Activated T-cell treated with anti-CD3 and anti-CD28 coated beads, Interleukin-2, amount 50 U/mL, for 48 hours (primary cell): Measurements from ENCODE around the gene SH3RF3.

Source experiments
- DNase-seq, 2 experiments: peaks; one replicate each; pipeline ENCODE4 v3.0.0-alpha.2; 2020

SH3RF3 gene

DNA sequence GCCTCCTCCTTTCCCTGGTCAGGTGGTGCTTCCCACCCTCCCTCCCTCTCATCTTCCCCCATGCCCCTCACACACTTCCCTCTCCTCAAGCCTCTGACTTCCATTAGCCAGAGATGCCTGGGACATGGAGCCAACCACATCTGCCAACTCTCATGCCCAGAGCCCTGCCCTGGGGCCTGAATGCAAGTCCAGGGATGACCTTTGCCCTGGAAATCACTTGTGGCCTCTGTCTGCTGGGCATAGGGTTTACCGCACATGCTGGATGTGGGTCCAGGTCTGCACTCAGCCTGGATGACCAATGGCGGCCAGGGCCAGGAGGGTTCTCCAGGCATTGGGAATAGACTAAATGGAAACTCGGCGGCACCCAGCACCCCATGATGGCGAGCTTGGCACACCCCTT lies 385.9 kb downstream of the SH3RF3 start:
- DNase-seq: no peak

DNA sequence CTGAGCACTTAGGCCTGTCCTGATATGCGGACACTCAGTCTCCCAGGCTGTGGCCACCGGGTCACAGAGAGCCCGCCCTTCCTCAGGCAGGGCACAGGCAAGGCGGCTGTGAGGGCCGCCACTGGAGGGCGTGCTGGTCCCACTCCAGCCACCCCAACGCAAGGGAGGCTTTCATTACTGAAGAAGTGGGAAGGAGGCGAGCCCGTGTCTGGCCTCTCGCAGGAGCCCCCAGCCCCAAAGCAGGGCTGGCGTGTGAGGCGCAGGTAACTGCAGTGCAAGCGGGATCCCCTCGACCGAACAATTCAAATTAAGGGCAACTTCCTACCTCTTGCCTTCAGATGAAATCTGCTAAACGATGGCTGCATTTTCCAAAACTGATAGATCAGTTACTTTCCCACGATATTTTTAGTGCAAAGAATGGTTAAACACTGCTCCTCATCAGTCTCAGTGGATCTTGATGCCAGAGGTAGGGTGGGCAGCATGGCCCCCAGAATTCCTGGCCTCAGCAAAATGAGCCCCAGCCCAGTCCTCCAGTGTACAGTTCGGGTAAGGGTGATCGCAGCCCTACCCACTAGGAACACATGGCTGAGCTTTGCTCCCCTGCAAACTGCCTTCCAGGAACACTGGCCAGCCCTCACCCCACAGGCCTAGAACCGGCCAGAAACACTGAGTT lies 387.6 kb downstream of the SH3RF3 start:
- DNase-seq: peak in 1 of 2 experiments; percentile 41

DNA sequence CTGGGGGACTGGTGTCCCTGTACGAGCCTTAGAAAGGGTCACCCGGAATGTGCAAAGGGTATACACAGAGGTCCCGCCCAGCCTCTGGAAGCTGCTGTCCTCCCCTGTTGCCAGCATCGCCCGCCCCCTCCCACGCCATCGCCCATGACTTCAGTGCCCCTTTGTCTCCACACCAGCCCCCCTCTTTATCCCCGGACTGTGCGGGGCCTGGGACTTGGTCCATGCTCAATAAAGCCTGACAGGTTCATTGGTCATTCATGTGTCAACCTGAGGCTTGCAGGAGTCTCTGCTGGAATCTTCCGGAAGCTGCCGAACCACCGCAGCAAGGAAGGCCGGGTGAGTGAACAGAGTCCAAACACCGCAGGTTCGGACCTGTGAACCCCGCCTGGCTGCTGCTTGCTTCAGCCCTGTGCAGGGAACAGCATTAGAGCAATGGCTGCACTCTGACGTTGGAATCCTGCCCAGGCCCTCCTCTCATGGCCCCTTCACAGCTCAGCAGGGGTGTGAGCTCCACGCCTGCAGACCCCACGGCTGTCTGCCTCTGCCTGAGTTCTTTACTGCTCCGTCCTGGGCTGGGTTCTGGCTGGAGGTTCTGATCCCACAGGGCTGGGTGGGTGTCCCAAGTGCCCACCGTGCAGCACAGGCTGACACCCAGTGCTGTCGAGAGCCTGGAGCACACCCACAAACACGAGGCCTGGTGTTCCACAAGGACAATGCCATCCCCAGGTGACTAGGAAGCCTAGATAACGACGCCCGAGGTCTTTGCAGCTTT lies 388.3 kb downstream of the SH3RF3 start:
- DNase-seq: no peak

DNA sequence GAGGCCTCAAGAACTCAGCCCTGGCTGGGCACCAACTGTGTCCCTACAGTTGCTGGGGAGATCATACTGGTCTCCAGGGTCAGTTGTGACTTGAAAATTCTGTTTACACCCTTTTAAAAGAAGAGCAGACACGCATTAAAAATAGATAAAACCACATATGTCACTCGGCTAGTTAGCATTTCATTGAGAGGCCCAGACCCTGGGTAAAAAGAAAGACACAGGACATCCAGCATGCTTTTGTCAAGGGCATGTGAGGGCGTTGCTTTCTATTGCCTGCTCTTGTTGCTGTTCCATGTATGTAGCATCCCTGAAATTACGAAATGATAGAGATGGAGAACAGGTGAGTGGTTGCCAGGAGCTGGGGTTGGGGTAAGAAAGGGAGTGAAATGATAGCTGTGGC lies 390.5 kb downstream of the SH3RF3 start:
- no peak for DNase-seq

DNA sequence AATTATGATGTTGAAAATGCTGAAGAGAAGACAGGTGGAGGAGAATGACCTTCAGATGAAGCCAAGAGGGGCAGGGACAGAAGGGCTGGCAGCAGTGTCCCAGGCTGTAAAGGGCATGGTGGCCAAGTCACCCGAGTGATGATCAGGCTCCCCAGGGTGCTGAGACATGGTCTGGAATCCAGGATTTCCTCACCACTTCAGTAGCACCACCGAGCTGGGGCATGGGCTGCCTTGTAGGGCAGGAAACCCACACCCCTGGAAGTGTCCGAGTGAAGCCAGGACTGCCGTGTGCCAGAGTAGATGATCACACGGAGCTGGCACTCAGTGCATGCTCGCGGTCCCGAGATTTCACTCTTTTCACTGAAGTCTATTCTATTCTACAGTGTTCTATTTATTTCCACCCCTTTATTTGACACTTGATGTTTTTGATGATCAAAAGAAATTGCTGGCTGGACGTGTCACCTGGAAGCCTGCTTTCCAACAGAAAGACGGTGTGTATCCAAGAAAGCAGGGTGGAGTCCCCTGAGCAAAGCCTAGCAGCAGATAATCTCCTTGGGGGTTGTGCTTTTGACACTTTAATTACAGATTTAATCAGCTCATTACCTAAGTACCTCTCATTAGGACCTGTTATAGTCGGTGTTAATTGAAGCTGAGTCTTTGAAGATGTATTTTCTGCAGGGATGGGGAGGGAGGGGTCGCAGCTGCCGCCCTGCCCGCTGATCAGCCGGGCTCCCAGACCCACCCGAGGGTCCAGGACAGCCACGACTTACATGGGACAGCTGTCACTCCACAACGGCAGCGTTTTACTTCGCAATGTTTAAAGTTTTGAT lies 392.4 kb downstream of the SH3RF3 start:
- DNase-seq: no peak

DNA sequence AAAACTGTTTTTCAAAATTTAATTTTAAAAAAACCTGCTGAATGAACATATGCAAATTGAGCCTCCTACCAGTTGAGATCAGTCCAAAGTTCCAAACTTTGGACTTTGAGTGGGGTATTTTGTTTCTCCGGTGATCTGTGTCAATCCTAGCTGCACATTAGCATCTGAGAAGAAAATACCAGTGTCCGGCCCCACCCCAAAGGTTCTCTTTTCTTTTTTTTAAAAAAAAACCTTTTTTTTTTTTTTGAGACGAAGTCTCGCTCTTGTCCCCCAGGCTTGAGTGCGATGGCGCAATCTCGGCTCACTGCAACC lies 393.0 kb downstream of the SH3RF3 start:
- DNase-seq: no peak

DNA sequence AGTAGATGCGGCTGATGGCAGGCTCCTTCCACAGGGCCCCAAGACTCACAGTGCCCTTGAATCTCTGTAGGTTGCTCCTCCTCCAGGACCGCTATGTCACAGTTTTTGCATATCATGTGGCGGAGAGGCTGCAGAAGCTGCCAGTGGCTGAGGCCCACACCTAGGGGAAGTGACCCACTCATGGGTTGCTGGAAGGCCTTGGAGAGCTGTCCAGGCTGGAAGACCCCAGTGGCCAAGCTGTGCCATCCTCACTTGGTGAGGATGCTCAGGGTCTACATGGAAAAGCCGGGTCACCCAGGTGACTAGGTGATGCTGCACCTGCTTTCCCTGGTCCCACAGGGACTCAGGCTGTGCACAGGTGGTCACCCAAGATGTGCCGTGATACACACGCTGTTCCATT lies 394.1 kb downstream of the SH3RF3 start:
- no peak for DNase-seq

DNA sequence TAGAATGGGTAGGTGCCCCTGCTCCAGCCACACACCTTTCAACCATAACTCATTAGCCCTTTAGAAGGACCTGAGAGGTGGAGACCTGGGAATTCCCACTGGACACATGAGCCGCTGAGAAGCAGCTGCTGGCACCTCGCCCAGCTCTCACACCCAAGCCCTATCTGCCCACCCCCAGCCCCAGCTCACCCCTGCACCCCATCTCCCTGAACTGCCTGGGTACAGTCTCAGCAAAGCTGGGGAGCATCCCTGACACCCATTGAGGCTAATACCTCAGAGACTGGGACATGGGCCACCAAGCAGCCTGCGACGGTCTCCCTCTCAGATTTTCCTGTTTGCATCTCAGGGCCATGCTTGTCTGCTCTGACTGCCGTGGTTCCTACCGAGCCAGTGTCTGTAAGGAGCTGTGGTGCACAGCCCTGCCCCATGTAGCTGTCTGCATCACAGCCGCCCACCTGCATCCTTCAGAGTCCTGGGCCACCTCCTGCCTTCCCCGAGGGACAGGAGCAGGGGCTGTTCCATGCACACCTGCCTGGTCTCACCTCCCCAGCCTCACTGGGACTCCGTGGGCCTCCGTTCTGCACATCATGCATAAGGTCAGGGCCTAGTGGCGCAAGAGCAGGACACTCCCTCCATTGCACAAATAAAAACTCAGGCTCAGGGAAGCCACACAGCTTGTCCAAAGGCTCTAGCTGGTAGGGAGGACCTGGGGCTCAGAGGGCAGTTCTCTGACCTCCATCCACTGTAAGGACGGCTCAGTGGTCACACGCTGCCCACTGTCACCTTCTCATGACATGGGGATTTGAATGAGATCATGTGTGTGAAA lies 394.7 kb downstream of the SH3RF3 start:
- no peak for DNase-seq

DNA sequence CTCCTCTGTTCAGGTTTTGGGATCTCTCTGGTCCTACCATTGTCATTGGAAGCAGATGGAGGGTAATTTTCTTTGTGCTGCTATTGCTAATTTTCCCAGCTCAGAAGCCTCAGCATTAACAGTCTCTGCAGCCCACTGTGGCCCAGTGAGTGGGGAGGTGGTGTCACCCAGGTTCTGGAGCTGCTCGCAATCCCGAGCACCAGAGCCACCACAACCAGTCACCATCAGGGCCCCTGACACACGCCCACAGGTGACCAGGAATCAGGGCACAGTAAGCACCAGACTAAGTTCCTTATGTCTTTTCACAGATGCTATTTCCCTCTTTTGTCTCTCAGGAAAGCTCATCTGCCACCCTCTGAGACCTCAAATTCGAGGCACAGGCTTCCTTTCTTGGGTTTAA lies 396.8 kb downstream of the SH3RF3 start:
- no peak for DNase-seq

DNA sequence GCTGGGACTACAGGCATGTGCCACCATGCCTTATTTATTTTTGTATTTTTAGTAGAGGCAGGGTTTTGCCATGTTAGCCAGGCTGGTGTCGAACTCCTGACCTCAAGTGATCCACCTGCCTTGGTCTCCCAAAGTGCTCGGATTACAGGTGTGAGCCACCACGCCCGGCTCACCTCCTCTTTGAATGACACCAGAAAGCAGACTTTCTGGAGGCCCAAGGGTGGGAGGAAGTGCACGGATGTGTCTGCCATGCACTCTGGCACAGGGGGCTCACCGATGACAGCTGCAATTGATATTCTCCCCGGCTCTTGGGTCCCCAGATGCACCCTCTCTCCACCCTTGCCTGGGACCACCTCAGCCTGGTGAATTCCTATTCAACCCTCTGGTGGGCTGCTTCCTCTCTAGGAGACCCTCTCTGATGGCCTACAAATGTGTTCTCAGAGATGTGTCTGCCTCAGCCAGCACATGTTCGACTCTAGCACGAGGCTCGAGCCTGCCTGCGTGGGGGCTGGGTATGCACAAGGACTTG lies 397.5 kb downstream of the SH3RF3 start:
- no peak for DNase-seq

DNA sequence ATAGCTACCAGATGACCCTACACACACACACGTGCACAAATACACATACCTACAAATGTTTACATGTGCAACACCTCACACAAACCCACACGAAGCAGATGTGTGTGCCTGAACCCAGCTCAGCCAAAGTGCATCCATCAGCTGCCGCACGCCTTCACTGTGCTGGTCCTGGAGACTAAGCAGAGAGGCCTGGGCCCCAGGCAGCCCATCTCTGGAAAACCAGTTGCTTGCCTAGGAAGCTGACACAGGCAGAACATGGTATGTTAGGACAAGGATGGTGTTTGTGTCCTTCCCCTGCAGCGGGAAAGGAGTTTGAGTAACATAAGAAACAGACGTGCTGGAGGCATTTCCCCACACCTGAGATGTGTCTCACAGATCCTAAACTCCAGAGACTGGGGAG lies 398.1 kb downstream of the SH3RF3 start:
- DNase-seq: no peak

DNA sequence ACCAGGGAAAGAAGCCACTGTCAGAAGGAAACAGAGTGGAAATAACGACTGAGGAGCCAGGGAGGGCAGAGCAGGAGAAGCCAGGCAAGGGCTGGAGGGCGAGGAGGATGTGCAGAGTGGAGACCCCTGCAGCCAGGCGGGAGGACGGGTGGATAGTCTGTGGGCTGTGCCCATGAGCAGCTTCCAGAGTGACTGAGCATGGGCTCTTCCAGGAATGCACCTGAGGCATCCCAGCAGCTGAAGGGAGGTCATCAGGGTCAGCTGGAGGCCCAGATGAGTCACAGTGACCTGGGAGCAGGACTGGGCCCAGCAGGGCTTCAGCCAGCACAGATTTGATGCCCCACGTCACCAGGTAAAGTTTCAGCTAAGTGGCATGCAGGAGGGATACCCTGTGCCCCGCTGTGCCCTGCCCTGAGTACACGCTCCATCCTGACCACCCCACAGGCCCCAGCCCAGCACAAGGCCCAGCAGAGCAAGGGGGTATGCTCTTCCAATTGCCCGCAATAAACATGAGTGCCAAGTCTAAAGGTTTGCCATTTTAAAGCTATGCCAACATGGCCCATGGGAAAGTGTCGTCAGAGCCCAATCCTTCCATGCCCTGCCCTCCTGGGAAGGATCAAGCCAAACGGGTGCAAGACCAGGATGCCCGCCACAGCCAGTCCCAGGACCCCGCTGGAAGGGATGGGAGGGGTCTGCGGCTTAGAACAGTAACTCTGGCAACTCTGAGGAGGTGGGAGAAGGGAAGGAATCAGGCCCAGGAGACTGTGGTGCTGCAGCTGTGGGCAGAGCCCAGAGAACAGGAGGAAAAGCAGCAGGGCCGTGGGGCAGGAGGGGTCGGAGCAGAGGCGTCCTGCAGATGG lies 399.1 kb downstream of the SH3RF3 start:
- no peak for DNase-seq

DNA sequence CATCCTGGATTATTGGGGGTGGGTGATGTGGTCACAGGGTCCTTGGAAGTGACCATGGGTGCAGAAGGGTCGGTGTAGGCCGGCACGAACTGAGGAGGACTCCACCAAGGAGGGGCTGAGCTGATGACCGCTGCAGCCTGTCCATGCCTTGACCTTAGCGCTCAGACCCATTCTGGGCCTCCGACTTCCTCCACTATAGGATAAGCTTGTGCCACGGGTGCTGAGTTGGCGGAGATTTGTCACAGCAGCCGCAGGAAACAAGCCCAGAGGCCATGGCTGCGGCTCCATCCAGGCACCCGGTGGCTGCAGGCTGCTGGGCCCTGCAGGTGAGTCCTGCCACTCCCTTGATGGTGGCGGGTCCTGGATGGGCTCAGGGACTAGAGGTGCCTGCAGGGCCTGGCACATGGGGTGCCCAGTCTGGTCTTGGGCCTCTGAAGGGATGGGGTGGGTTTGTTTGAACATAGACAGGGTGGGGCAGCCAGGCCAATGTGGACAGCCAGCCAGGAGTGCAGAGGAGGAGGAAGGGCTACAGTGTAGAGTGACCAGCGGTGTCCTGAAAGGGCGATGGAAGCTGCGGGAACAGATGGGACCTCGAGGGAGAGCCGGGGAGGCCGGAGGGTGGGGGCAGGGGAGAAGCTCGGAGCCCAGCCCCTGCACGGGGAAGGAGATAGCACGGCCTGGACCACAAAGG lies 400.0 kb downstream of the SH3RF3 start:
- no peak for DNase-seq

DNA sequence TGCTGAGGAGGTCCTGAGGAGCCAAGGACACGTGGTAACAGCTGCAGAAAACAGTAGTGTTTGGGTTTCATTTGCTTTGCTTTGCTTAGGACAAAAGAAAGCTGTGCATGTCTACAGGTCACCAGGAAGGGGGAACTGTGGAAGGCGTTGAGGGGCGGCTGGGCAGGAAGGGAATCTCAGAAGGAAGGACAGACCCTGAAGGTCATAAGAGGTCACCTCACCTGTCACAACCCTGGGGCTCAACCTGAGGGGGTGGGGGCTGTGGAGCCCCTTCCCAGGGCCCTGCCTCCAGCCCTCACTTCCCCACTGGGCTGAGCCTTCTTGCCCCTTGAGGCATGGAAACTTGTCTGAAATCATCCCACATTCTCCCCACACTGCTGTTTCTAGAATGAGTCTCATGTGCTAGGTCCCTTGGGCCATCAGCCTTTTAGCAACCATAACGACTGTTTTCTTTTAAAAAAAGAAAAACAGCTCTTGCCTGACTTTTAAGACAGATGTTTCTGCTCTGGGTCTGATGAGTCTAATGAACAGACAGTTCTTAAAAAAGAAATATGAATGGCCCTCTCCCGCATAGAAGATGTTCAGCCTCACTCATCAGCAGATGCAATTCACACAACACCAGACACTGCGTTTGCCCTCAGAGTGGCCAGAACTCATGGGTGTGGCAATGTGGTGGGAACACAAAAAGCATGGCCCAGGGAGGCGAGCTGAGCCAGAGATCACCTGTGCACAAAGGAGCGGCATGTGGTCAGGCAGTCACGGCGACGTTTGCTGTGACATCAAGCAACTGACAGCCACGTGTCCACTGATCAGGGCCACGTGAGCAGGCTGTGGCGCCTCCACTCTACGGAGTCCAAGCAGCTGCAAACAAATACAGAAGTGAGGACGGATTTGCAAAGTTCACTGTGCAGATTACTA lies 400.8 kb downstream of the SH3RF3 start:
- no peak for DNase-seq

DNA sequence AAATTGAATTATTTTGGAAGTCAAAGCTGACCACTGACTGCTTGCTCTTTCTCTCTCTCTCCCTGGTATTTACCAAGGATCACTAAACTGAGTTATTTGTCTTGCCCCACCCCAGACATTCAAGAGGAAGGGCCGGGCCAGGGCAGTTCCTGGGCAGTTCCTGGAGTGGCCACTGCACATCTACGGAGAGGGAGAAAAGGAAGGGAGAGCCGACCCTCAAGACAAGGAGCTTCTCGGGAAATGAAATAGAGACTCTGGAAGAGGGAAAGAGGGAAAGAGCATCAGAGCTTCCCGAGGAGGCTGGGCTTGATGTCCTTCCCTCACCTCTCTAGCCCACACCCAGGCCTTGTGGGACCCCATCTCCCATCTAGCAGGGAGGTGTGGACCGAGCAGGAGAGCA lies 401.7 kb downstream of the SH3RF3 start:
- DNase-seq: no peak

DNA sequence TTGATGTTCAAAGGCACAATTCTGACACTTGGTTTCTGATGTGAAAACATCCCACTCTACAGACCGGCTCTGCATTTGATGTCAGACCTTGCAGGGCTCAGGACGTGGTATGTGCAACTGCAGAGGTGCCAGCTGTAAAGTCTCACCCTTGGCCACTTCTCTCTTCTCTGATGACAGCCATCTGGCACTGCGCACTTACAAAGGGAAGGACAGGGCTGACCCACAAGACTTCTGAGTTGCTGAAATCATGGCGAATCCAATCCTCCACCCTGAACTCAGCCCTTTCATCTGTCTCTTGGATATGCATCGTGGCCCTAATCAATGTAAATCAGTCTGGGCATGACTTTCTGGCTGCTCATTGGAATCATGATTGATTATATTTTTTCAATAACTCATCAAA lies 402.2 kb downstream of the SH3RF3 start:
- DNase-seq: no peak

DNA sequence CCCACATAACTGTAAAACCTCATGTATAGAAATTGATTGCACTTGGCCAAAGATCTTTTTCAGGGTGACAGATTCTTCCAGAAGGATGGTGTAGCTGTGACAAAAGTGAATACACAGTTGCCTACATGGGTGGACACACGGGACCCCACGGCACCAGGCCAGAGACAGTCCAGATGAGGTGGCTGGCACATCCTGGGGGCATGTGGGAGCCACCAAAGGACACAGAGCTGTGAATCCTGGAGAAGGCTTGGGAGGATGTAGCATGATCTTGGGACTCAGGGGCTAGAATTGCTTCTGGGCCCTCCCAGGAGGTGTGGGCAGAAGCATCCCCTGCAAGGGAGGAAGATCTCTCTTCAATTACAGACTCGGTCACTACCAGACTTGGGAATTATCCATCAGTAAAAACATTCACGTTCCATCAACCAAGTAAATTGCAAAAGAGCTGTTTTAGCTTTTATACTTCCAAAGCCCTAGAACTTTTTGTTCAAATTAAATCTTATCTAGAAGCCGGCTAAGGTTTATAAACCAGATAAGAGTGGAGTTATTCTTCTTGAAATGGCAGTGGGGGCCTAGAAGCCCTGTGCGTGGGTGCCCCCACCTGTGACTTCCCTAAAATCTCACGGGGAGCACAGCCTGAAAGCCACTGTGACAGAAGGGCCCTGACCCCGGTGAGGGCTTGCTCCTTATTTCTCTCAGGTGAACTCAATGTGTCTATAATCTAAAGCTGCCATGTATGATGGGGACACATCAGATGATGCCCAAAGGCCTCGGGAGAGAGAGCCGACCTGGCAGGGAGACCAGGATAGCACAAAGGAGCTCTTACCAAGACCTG lies 403.1 kb downstream of the SH3RF3 start:
- no peak for DNase-seq

DNA sequence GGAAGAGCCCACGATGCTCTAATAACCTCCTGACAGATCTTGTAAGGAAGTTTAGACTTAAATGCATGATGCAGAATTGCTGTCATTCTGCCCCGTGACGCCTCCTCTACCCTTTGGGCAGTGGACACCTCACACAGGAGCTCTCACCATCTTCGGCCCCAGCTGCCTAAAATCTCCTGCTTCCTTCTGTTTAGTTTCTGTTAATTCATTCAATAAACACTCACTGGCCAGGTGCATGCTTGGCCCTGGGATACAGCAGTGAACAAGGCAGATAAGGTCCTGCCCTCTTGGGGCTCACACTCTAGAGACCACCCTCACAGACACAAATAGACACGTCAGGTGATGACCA lies 403.7 kb downstream of the SH3RF3 start:
- DNase-seq: no peak

DNA sequence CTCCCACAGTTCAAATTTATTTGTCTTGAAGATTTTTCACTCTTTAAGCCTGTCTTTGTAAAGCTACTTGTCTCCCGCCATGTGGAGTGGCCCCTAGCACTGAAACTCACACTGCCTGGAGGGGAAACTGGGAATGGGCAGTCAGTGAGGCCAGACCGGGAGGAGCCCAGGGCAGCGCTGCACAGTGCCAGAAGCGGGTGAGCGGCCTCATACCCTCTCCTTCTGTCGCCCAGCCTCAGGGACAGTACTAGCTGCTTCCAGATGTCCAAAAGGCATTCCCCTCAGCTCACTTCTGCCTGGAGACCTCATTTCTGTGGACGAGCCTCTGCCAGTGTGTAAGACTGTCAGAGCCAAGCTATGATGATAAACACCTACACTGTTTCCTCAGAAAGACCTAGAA lies 404.8 kb downstream of the SH3RF3 start:
- no peak for DNase-seq
